Prostate gland (tissue), 2 donors: ENCODE data around the gene QSOX1. TPM values are rescaled to one million over a fixed set of nuclear protein-coding genes. Genes with fewer than 3 reads are reported as not detected.

Source experiments
- DNase-seq: peaks from one replicate; pipeline ENCODE4 v3.0.0-alpha.2; 2019; ENCODE audit warnings: low spot score
- H3K27ac ChIP-seq, 2 donors: fragments of 200-600 bp; sonication (generic); 2 replicates each; pipeline ENCODE4 v1.5.1; 2017 to 2019
- H3K27me3 ChIP-seq: fragments of 200-600 bp; sonication (generic); replicated peaks from 2 replicates; pipeline ENCODE4 v1.5.1; 2019; ENCODE audit not compliant: insufficient read depth
- H3K36me3 ChIP-seq, 2 donors: fragments of 200-600 bp; sonication (generic); 1 replicate in 1 of 2; 2 replicates in 1 of 2; pipeline versions ENCODE4 v1.5.1 to v1.8.1; 2017 to 2019
- H3K4me1 ChIP-seq: fragments of 200-600 bp; sonication (generic); replicated peaks from 2 replicates; pipeline ENCODE4 v1.5.1; 2019
- H3K4me3 ChIP-seq, 2 donors: fragments of 200-600 bp; sonication (generic); 2 replicates each; pipeline ENCODE4 v1.5.1; 2017 to 2019
- H3K9me3 ChIP-seq: fragments of 200-600 bp; sonication (generic); 2 replicates; pipeline ENCODE4 v1.5.1; 2017
- POLR2A ChIP-seq: fragments of 450-650 bp; IDR thresholded peaks from one replicate; pipeline ENCODE4 v1.6.1; 2016; ENCODE audit warnings: antibody characterized with exemption, mild to moderate bottlenecking
- POLR2AphosphoS5 ChIP-seq: sonication (generic); formaldehyde crosslinking; IDR thresholded peaks from one replicate; pipeline ENCODE4 v1.6.1; 2017; ENCODE audit warnings: antibody characterized with exemption
- WGBS: methylation state at CpG from one replicate; pipeline ENCODE4 v1.1.5; 2018; 5-methylcytosine and 5-hydroxymethylcytosine counted together
- intact Hi-C: fragments of 100-400 bp; cut with DNase I; formaldehyde crosslinking; loops from one replicate; pipeline ENCODE4 v1.14.2; 2022
- total RNA-seq, 2 donors: library from RNA; depleted of rRNA; stranded (reverse); fragments of >200 nt; gene quantifications; one replicate each; pipeline ENCODE4 v1.1.0, GENCODE V29; 2016
- TF ChIP-seq, protein P1 (sequence below), 4 experiments: fragments of 200-600 bp in 2 of 4; fragments of 450-650 bp in 2 of 4; sonication (generic) in 2 of 4; IDR thresholded peaks; 1 replicate in 3 of 4; 2 replicates in 1 of 4; pipeline ENCODE4 v1.5.1; 2016 to 2019; ENCODE audit warnings: antibody characterized with exemption in 4 of 4, mild to moderate bottlenecking in 2 of 4, moderate library complexity in 2 of 4

Gene QSOX1, protein sequence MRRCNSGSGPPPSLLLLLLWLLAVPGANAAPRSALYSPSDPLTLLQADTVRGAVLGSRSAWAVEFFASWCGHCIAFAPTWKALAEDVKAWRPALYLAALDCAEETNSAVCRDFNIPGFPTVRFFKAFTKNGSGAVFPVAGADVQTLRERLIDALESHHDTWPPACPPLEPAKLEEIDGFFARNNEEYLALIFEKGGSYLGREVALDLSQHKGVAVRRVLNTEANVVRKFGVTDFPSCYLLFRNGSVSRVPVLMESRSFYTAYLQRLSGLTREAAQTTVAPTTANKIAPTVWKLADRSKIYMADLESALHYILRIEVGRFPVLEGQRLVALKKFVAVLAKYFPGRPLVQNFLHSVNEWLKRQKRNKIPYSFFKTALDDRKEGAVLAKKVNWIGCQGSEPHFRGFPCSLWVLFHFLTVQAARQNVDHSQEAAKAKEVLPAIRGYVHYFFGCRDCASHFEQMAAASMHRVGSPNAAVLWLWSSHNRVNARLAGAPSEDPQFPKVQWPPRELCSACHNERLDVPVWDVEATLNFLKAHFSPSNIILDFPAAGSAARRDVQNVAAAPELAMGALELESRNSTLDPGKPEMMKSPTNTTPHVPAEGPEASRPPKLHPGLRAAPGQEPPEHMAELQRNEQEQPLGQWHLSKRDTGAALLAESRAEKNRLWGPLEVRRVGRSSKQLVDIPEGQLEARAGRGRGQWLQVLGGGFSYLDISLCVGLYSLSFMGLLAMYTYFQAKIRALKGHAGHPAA
- 100 to 1,000 TPM in 1 of 2 donors, 10 to 100 TPM in 1; 77.3 to 471 TPM for total RNA-seq

DNA sequence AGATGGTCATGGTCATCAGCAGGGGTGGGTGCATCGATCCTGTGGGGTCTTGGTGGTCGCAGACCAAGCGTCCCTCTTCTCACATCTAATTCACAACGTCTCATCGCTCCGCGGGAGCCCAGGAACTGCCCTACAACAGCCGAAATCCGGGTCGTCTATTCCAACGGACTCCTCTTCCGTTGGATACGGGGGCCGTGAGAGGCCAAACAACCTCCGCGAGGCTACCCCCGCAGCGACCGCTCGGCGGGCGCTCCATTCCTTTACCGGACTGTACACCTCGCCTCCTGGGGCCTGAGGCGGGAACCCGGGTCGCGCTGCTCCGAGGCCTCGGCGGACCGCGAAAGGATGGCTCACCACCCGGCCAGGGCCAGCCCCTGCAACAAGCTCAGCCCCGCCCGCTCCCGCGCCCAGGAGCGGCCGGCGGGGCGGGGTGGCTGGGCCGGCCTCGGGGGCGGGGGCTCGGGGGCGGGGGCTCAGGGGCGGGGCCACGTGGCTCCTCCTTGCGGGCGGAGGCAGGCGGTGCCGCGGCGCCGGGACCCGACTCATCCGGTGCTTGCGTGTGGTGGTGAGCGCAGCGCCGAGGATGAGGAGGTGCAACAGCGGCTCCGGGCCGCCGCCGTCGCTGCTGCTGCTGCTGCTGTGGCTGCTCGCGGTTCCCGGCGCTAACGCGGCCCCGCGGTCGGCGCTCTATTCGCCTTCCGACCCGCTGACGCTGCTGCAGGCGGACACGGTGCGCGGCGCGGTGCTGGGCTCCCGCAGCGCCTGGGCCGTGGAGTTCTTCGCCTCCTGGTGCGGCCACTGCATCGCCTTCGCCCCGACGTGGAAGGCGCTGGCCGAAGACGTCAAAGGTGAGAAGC is at the start of gene QSOX1:
Gene QSOX1, plus strand, starts transcription at position 545 of the 857 bp plus-strand sequence. Its CDS starts 39 bp downstream, at position 584.
- under 1% methylated on average over 75 of the region's 100 CpGs for WGBS
- H3K36me3 ChIP-seq: no peaks in the 10 kb centered on the region
- DNase-seq: peak; percentile 84
- H3K9me3 ChIP-seq: no peaks in the 10 kb centered on the region
- intact Hi-C loops: loop anchor here (5.0 to 10.0 kb wide), 2 partner anchors 42 to 200 kb away; partner anchors contain the start of gene CEP350
- no peaks in the 10 kb centered on the region for H3K27me3 ChIP-seq
- H3K27ac ChIP-seq: peak within 1 kb of the TSS; percentile 79 to 87
- H3K4me3 ChIP-seq: peak within 1 kb of the TSS; percentile 83 to 90
- TF ChIP-seq, protein P1, sequence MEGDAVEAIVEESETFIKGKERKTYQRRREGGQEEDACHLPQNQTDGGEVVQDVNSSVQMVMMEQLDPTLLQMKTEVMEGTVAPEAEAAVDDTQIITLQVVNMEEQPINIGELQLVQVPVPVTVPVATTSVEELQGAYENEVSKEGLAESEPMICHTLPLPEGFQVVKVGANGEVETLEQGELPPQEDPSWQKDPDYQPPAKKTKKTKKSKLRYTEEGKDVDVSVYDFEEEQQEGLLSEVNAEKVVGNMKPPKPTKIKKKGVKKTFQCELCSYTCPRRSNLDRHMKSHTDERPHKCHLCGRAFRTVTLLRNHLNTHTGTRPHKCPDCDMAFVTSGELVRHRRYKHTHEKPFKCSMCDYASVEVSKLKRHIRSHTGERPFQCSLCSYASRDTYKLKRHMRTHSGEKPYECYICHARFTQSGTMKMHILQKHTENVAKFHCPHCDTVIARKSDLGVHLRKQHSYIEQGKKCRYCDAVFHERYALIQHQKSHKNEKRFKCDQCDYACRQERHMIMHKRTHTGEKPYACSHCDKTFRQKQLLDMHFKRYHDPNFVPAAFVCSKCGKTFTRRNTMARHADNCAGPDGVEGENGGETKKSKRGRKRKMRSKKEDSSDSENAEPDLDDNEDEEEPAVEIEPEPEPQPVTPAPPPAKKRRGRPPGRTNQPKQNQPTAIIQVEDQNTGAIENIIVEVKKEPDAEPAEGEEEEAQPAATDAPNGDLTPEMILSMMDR (IDR thresholded peaks at IDR 0.05): peak in 3 of 4 experiments; percentile 40 to 63 (median 42)
- TF ChIP-seq POLR2A (peak; percentile 95), POLR2AphosphoS5 (peak; percentile 50)
- H3K4me1 ChIP-seq: peaks cover 6% of the 10 kb centered on the region

- Histone ChIP-seq H3K4me3 (no peak overlapping the region), H3K4me1 (no peaks in the 10 kb centered on the region), H3K27me3 (no peaks in the 10 kb centered on the region), H3K27ac (no peak overlapping the region), H3K36me3 (no peaks in the 10 kb centered on the region), H3K9me3 (no peaks in the 10 kb centered on the region)
- TF ChIP-seq POLR2A: no peak
- 91% methylated on average over 2 of the region's 2 CpGs for WGBS
- DNase-seq: no peak
- intact Hi-C loops: loop anchor here (5.0 kb wide), 1 partner anchor 40 kb away; the partner anchor contains the start of gene QSOX1
These were observed 42.6 kb upstream of the QSOX1 start for GRCh38 chr1:180112091-180112490.

- Histone ChIP-seq H3K9me3 (no peaks in the 10 kb centered on the region), H3K27ac (no peak overlapping the region), H3K27me3 (no peaks in the 10 kb centered on the region), H3K4me3 (no peak overlapping the region), H3K36me3 (no peaks in the 10 kb centered on the region), H3K4me1 (no peaks in the 10 kb centered on the region)
- intact Hi-C loops: loop anchor here (5.0 kb wide), 1 partner anchor 39 kb away; the partner anchor contains the start of gene QSOX1
- TF ChIP-seq, protein P1 (IDR thresholded peaks at IDR 0.05): no peak
- TF ChIP-seq POLR2AphosphoS5 (no peak), POLR2A (no peak)
- no peak for DNase-seq
- WGBS: 47% methylated on average over 2 of the region's 2 CpGs
These were observed 41.6 kb upstream of the QSOX1 start for GRCh38 chr1:180112984-180113647.

DNA sequence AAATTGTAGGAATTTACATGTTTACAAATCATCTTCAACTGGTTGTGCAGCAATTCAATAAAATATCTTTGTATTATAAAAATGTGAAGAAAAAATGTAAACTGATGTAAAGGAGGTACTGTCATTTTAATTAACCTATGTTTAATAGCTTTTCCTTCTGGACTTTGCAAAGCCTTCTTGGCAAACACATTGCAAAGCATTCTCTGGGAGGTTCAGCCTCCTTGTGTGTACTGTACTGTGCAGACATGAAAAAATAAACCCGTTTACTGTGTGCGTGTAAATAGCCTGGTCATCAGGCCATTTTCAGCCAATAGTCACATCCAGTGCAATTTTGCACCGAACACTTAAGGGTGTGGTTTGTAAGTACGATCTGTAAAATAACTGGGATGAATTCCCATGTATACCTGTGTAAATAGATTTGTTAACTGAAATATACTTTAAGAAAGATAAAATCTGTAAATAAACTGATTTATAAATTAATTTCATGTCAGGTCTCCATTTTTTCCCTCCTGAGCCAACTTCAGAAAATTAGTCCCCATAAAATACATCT is 40.2 kb upstream of the QSOX1 start:
- Histone ChIP-seq H3K27ac (no peak overlapping the region), H3K4me1 (no peaks in the 10 kb centered on the region), H3K36me3 (no peaks in the 10 kb centered on the region), H3K27me3 (no peaks in the 10 kb centered on the region), H3K9me3 (no peaks in the 10 kb centered on the region), H3K4me3 (no peak overlapping the region)
- intact Hi-C loops: loop anchor here (5.0 kb wide), 1 partner anchor 38 kb away; the partner anchor contains the start of gene QSOX1
- WGBS: 32% methylated on average over 4 of the region's 4 CpGs
- no peak for DNase-seq
- TF ChIP-seq POLR2A (no peak), POLR2AphosphoS5 (no peak)
- TF ChIP-seq, protein P1 (IDR thresholded peaks at IDR 0.05): no peak
